ENCODE data around the gene ELANE.

Gene ELANE

GRCh38 chr19:901216-902092 lies 49.4 kb downstream of the ELANE start:
- no peak for TF ChIP-seq CTCF (IDR thresholded peaks at IDR 0.05; ENCODE audit: low read depth, low read length, missing control alignments)
- DNase-seq (ENCODE audit: low read depth): no peak
- in situ Hi-C loops (cut with HindIII; ENCODE audit: low sequenced_read_pairs): no loop called here
- no peak overlapping the region for H3K4me3 ChIP-seq (ENCODE audit: low read depth, low read length)

- no peak for DNase-seq (ENCODE audit: low read depth)
- no peak for TF ChIP-seq CTCF (IDR thresholded peaks at IDR 0.05; ENCODE audit: low read depth, low read length, missing control alignments)
- H3K4me3 ChIP-seq (ENCODE audit: low read depth, low read length): no peak overlapping the region
- in situ Hi-C loops (cut with HindIII; ENCODE audit: low sequenced_read_pairs): no loop called here
These were observed 49.9 kb downstream of the ELANE start for GRCh38 chr19:902093-902370.

- H3K4me3 ChIP-seq (ENCODE audit: low read depth, low read length): no peak overlapping the region
- no peak for TF ChIP-seq CTCF (IDR thresholded peaks at IDR 0.05; ENCODE audit: low read depth, low read length, missing control alignments)
- in situ Hi-C loops (cut with HindIII; ENCODE audit: low sequenced_read_pairs): no loop called here
- DNase-seq (ENCODE audit: low read depth): no peak
These were observed 50.5 kb downstream of the ELANE start for GRCh38 chr19:902446-903226.

GRCh38 chr19:903266-903797 lies 51.2 kb downstream of the ELANE start:
- in situ Hi-C loops (cut with HindIII; ENCODE audit: low sequenced_read_pairs): no loop called here
- no peak overlapping the region for H3K4me3 ChIP-seq (ENCODE audit: low read depth, low read length)
- no peak for TF ChIP-seq CTCF (IDR thresholded peaks at IDR 0.05; ENCODE audit: low read depth, low read length, missing control alignments)
- DNase-seq (ENCODE audit: low read depth): peak; percentile 23

GRCh38 chr19:904545-904944 lies 52.4 kb downstream of the ELANE start:
- in situ Hi-C loops (cut with HindIII; ENCODE audit: low sequenced_read_pairs): no loop called here
- no peak for DNase-seq (ENCODE audit: low read depth)
- TF ChIP-seq CTCF (IDR thresholded peaks at IDR 0.05; ENCODE audit: low read depth, low read length, missing control alignments): no peak
- H3K4me3 ChIP-seq (ENCODE audit: low read depth, low read length): no peak overlapping the region

Measured in astrocyte of the cerebellum (primary cell).